GM18519 (cell line): ENCODE measurements around the gene DGKE.
A peak's percentile ranks its signal among the peaks of the same experiment; 100 is the strongest.

Source experiments
- ATAC-seq: cut with Tn5 transposase; IDR thresholded peaks from one replicate; pipeline ENCODE4 v1.9.1; 2021; ENCODE audit warnings: mild to moderate bottlenecking, moderate library complexity; ENCODE audit not compliant: unreplicated experiment, low FRiP score

The DGKE gene

GRCh38 chr17:56845934-56846333 lies 12.0 kb downstream of the DGKE start:
- ATAC-seq = peak; percentile 49

GRCh38 chr17:56847106-56847505 lies 13.2 kb downstream of the DGKE start:
- no peak for ATAC-seq

- no peak for ATAC-seq
Measured at GRCh38 chr17:56849131-56849530, 15.2 kb downstream of the DGKE start.

- no peak for ATAC-seq
Measured at GRCh38 chr17:56850591-56850990, 16.6 kb downstream of the DGKE start.

- peak; percentile 46 for ATAC-seq
Measured at GRCh38 chr17:56851008-56851407, 17.1 kb downstream of the DGKE start.

GRCh38 chr17:56861899-56862298 lies 27.9 kb downstream of the DGKE start:
- ATAC-seq = no peak

GRCh38 chr17:56863974-56864373 lies 30.0 kb downstream of the DGKE start:
- ATAC-seq = no peak

GRCh38 chr17:56866076-56866475 lies 32.1 kb downstream of the DGKE start:
- ATAC-seq = no peak

- ATAC-seq = no peak
Measured at GRCh38 chr17:56866496-56866895, 32.5 kb downstream of the DGKE start.

- no peak for ATAC-seq
Measured at GRCh38 chr17:56867948-56868376, 34.0 kb downstream of the DGKE start.

GRCh38 chr17:56868716-56869115 lies 34.8 kb downstream of the DGKE start:
- no peak for ATAC-seq

GRCh38 chr17:56870081-56870651 lies 36.2 kb downstream of the DGKE start:
- peak; percentile 61 for ATAC-seq

GRCh38 chr17:56876766-56877179 lies 42.8 kb downstream of the DGKE start:
- ATAC-seq = no peak

GRCh38 chr17:56879280-56879679 lies 45.3 kb downstream of the DGKE start:
- no peak for ATAC-seq

- ATAC-seq = no peak
Measured at GRCh38 chr17:56880133-56880532, 46.2 kb downstream of the DGKE start.

- no peak for ATAC-seq
Measured at GRCh38 chr17:56880571-56880970, 46.6 kb downstream of the DGKE start.

- no peak for ATAC-seq
Measured at GRCh38 chr17:56881685-56882295, 47.8 kb downstream of the DGKE start.

GRCh38 chr17:56883616-56884015 lies 49.7 kb downstream of the DGKE start:
- no peak for ATAC-seq

GRCh38 chr17:56884483-56885311 lies 50.7 kb downstream of the DGKE start:
- ATAC-seq = no peak

GRCh38 chr17:56885312-56885657 lies 51.3 kb downstream of the DGKE start:
- no peak for ATAC-seq

GRCh38 chr17:56886288-56886731 lies 52.4 kb downstream of the DGKE start:
- ATAC-seq = no peak

GRCh38 chr17:56887105-56887504 lies 53.2 kb downstream of the DGKE start:
- no peak for ATAC-seq
